ENCODE results near the gene LRRTM4. TPM values are rescaled to one million over a fixed set of nuclear protein-coding genes. Genes with fewer than 3 reads are reported as not detected.

The LRRTM4 gene
- total RNA-seq, 4 donors from 2014 or later, result not detected

GRCh38 chr2:77193858-77194448, 328.2 kb downstream of the LRRTM4 start:
- H3K27me3 ChIP-seq, result no peaks in the 10 kb centered on the region
- H3K27ac ChIP-seq, result no peak overlapping the region
- H3K36me3 ChIP-seq, result no peaks in the 10 kb centered on the region
- H3K4me1 ChIP-seq, result no peaks in the 10 kb centered on the region
- DNase-seq, result no peak
- no peak overlapping the region for H3K4me3 ChIP-seq
- H3K9me3 ChIP-seq, result no peaks in the 10 kb centered on the region
- TF ChIP-seq POLR2A (IDR thresholded peaks at IDR 0.05) (no peak), CTCF (IDR thresholded peaks at IDR 0.05) (no peak)

GRCh38 chr2:77192811-77193289, 329.3 kb downstream of the LRRTM4 start:
- no peak for TF ChIP-seq POLR2A (IDR thresholded peaks at IDR 0.05)
- TF ChIP-seq CTCF (IDR thresholded peaks at IDR 0.05), result no peak
- no peak overlapping the region for H3K27ac ChIP-seq
- H3K4me3 ChIP-seq, result no peak overlapping the region
- no peaks in the 10 kb centered on the region for H3K36me3 ChIP-seq
- H3K9me3 ChIP-seq, result no peaks in the 10 kb centered on the region
- DNase-seq, result no peak
- no peaks in the 10 kb centered on the region for H3K27me3 ChIP-seq
- no peaks in the 10 kb centered on the region for H3K4me1 ChIP-seq

DNA sequence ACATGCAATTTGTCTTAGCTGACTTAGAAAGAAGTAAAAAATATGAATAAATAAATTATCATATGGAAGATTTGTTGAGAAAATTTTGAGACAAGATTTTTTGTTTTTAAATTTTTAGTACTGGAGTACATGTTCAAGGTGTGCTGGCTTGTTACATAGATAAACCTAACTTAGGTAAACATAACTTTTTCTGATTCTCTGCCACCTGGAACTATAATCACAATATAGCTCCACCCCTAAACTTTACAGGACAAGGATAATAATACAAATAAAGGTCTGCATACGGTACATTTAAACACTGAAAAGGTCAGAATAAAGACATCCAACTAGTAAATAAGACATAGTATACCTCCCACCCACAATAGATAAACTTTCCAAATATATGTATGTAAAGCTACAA, 330.5 kb downstream of the LRRTM4 start:
- no peaks in the 10 kb centered on the region for H3K27me3 ChIP-seq
- H3K4me1 ChIP-seq, result no peaks in the 10 kb centered on the region
- no peak overlapping the region for H3K27ac ChIP-seq
- H3K36me3 ChIP-seq, result no peaks in the 10 kb centered on the region
- no peaks in the 10 kb centered on the region for H3K9me3 ChIP-seq
- TF ChIP-seq POLR2A (IDR thresholded peaks at IDR 0.05) (no peak), CTCF (IDR thresholded peaks at IDR 0.05) (no peak)
- no peak for DNase-seq
- no peak overlapping the region for H3K4me3 ChIP-seq

- Histone ChIP-seq H3K4me3 (no peak overlapping the region), H3K9me3 (no peaks in the 10 kb centered on the region), H3K27me3 (no peaks in the 10 kb centered on the region), H3K27ac (no peak overlapping the region), H3K36me3 (no peaks in the 10 kb centered on the region), H3K4me1 (no peaks in the 10 kb centered on the region)
- TF ChIP-seq POLR2A (IDR thresholded peaks at IDR 0.05) (no peak), CTCF (IDR thresholded peaks at IDR 0.05) (no peak)
- DNase-seq, result no peak
Observed at GRCh38 chr2:77190721-77191346, 331.3 kb downstream of the LRRTM4 start.

DNA sequence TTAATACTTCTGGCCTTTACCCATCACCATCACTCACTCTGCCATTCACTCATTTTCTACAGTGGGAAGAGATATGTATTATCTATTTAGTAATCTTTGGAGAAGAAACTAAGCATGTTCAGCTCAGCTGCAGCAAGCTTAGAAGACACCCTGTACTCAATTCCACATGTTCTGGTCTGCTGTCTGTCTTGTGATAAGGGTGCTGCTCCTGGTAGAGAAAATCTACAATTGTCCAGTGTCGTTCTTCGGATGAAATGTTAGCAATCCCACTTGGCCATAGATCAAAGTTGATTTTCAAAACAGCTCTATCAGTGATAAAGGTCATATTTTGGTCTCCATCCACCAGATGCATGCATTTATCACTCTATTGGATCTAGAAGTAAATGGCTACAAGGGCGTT, 337.1 kb downstream of the LRRTM4 start:
- H3K4me3 ChIP-seq, result no peak overlapping the region
- H3K27me3 ChIP-seq, result no peaks in the 10 kb centered on the region
- H3K9me3 ChIP-seq, result no peaks in the 10 kb centered on the region
- no peak overlapping the region for H3K27ac ChIP-seq
- DNase-seq, result no peak
- no peaks in the 10 kb centered on the region for H3K36me3 ChIP-seq
- H3K4me1 ChIP-seq, result no peaks in the 10 kb centered on the region
- TF ChIP-seq POLR2A (IDR thresholded peaks at IDR 0.05) (no peak), CTCF (IDR thresholded peaks at IDR 0.05) (no peak)
